K562 (cell line): ENCODE results near the gene YEATS2. TPM values are rescaled to one million over a fixed set of nuclear protein-coding genes. Genes with fewer than 3 reads are reported as not detected.

Experiments
- ATAC-seq: fragments of 200-7000 bp; cut with Tn5 transposase; 3 replicates; pipeline ENCODE4 v1.9.1; 2020; ENCODE audit warnings: moderate library complexity
- BruUV-seq: library from RNA; stranded (reverse); fragments of 400-500 nt; replicated peaks from 2 replicates; lab custom pipeline; 2021; lab: Mats Ljungman, UMichigan
- CTCF ChIA-PET: fragments of 300-600 bp; formaldehyde crosslinking; extraction: SDS; loops from one replicate; lab custom pipeline; 2021; ENCODE audit warnings: low intra/inter-chr PET ratio; lab: Yijun Ruan, JAX
- POLR2A ChIA-PET: fragments of 300-600, 350-650 bp; sonication (Branson Sonifier 250); formaldehyde crosslinking; extraction: SDS; loops from one replicate; lab custom pipeline; 2021; ENCODE audit warnings: antibody characterized with exemption, inconsistent platforms; lab: Yijun Ruan, JAX
- DNase-seq, 4 experiments: peaks; one replicate each; pipeline versions ENCODE4 v3.0.0 to v3.0.0-alpha.2; 2011 to 2018; ENCODE audit warnings: low spot score in 3 of 4, mixed read lengths in 3 of 4; ENCODE audit errors: extremely low read depth in 1 of 4
- FAIRE-seq: peaks from 2 replicates; lab custom pipeline; 2011; peaks lifted over from hg19 to GRCh38; lab: Jason Lieb, UNC
- H2AFZ ChIP-seq: 2 replicates; pipeline ENCODE4 v1.6.0; 2011; ENCODE audit warnings: low read depth, low read length, control low read depth, inconsistent platforms
- H3K27ac ChIP-seq: fragments of 200-600 bp; 3 replicates; pipeline ENCODE4 v1.8.0; 2011; ENCODE audit warnings: low read depth, mild to moderate bottlenecking, control low read depth, inconsistent platforms, low read length, moderate library complexity, mixed read lengths; ENCODE audit errors: extremely low read depth
- H3K27me3 ChIP-seq, 2 experiments: fragments of 300-600 bp in 1 of 2; 2 replicates in 1 of 2; 3 replicates in 1 of 2; pipeline versions ENCODE4 v1.6.0 to v1.8.0; 2011; ENCODE audit warnings: inconsistent platforms in 2 of 2, low read length in 2 of 2, mild to moderate bottlenecking in 1 of 2, mixed read lengths in 1 of 2, moderate library complexity in 1 of 2; ENCODE audit not compliant: control insufficient read depth in 2 of 2, insufficient read depth in 2 of 2
- H3K36me3 ChIP-seq: fragments of 300-600 bp; 3 replicates; pipeline ENCODE4 v1.8.0; 2011; ENCODE audit warnings: mild to moderate bottlenecking, low read length, inconsistent platforms; ENCODE audit not compliant: control insufficient read depth, insufficient read depth
- H3K4me1 ChIP-seq, 2 experiments: fragments of 200-600 bp in 1 of 2; replicated peaks in 1 of 2; 2 replicates in 1 of 2; 3 replicates in 1 of 2; pipeline versions ENCODE4 v1.5.1 to v1.8.0; 2011; ENCODE audit warnings: inconsistent platforms in 2 of 2, low read length in 2 of 2, mild to moderate bottlenecking in 1 of 2, mixed read lengths in 1 of 2, moderate library complexity in 1 of 2; ENCODE audit not compliant: control insufficient read depth in 2 of 2, insufficient read depth in 2 of 2
- H3K4me2 ChIP-seq: 2 replicates; pipeline ENCODE4 v1.6.1; 2011; ENCODE audit warnings: low read length, control low read depth, inconsistent platforms, mixed read lengths; ENCODE audit not compliant: insufficient read depth
- H3K4me3 ChIP-seq: fragments of 200-600 bp; sonication (generic), shearing (Covaris generic); 2 replicates; pipeline ENCODE4 v1.5.1; 2016; ENCODE audit warnings: control low read depth, inconsistent platforms
- H3K79me2 ChIP-seq: fragments of 200-600 bp; 3 replicates; pipeline ENCODE4 v1.8.0; 2011; ENCODE audit warnings: low read length, inconsistent platforms; ENCODE audit not compliant: control insufficient read depth, insufficient read depth
- H3K9ac ChIP-seq, 2 experiments: 2 replicates each; pipeline versions ENCODE4 v1.6.0 to v1.6.1; 2011; ENCODE audit warnings: low read depth in 2 of 2, low read length in 2 of 2, control low read depth in 1 of 2, inconsistent platforms in 1 of 2, mild to moderate bottlenecking in 1 of 2, mixed read lengths in 1 of 2; ENCODE audit not compliant: insufficient read depth in 1 of 2
- H3K9me1 ChIP-seq: one replicate; pipeline ENCODE4 v1.6.0; 2011; ENCODE audit warnings: inconsistent platforms, mild to moderate bottlenecking, low read length, moderate library complexity; ENCODE audit not compliant: control insufficient read depth, insufficient read depth
- H3K9me3 ChIP-seq: replicated peaks from 2 replicates; pipeline ENCODE4 v1.5.1; 2011; ENCODE audit warnings: low read depth, low read length, inconsistent platforms; ENCODE audit not compliant: control insufficient read depth, insufficient read depth
- H4K20me1 ChIP-seq: replicated peaks from 2 replicates; pipeline ENCODE4 v1.6.1; 2011; ENCODE audit warnings: low read length, inconsistent platforms, mixed read lengths; ENCODE audit not compliant: control insufficient read depth, insufficient read depth
- ETS2 ChIP-seq: IDR thresholded peaks from 2 replicates; pipeline ENCODE4 v1.6.1; 2016; ENCODE audit warnings: borderline replicate concordance, missing genetic modification characterization, mild to moderate bottlenecking, moderate library complexity, missing compliant biosample characterization; ENCODE audit not compliant: poor library complexity, severe bottlenecking
- ILF3 ChIP-seq: fragments of 450-650 bp; IDR thresholded peaks from 2 replicates; pipeline ENCODE4 v1.6.1; 2018; ENCODE audit warnings: antibody characterized with exemption, mild to moderate bottlenecking, moderate library complexity, borderline replicate concordance
- TAF9B ChIP-seq: fragments of 450-650 bp; IDR thresholded peaks from 2 replicates; pipeline ENCODE4 v1.6.1; 2018; ENCODE audit warnings: mild to moderate bottlenecking; ENCODE audit not compliant: partially characterized antibody
- ZNF140 ChIP-seq: fragments of 250-450 bp; sonication (Bioruptor Pico); IDR thresholded peaks from 2 replicates; pipeline ENCODE4 v1.8.0; 2021; ENCODE audit warnings: moderate library complexity, mild to moderate bottlenecking, inconsistent platforms
- ZNF232 ChIP-seq: sonication (generic); formaldehyde crosslinking; IDR thresholded peaks from 2 replicates; pipeline ENCODE4 v1.8.0; 2022; ENCODE audit warnings: mild to moderate bottlenecking, missing genetic modification reagents
- ZNF318 ChIP-seq, 2 experiments: fragments of 450-650 bp; IDR thresholded peaks; 2 replicates each; pipeline ENCODE4 v1.6.1; 2016; ENCODE audit warnings: mild to moderate bottlenecking in 2 of 2, borderline replicate concordance in 1 of 2, low read depth in 1 of 2, moderate library complexity in 1 of 2
- WGBS: fragments of 100-300 bp; shearing (Covaris generic); methylation state at CpG from one replicate; pipeline ENCODE4 v1.1.6; 2016; ENCODE audit warnings: low coverage, mixed read lengths; ENCODE audit not compliant: insufficient coverage; ENCODE audit errors: missing lambda C conversion rate; 5-methylcytosine and 5-hydroxymethylcytosine counted together
- in situ Hi-C: fragments of 300-500 bp; cut with MboI; formaldehyde crosslinking; loops from 4 replicates; pipeline ENCODE4 v1.15.0; 2018; ENCODE audit warnings: inconsistent platforms, mixed read lengths
- intact Hi-C: fragments of 100-400 bp; cut with micrococcal nuclease; formaldehyde crosslinking; loops from 2 replicates; pipeline ENCODE4 v1.14.2; 2022
- polyA plus RNA-seq, 8 experiments: library from polyadenylated mRNA; depleted of rRNA in 4 of 8; stranded (reverse) in 5 of 8; unstranded in 3 of 8; fragments of >200 nt; fragmentation: Nextera tagmentation in 2 of 8; fragmentation: Illumina TruSeq in 1 of 8; extraction: Ambion mirVana in 2 of 8; extraction: Trizol in 1 of 8; gene quantifications; 2 replicates each; pipeline versions ENCODE4 v1.2.1 to v1.2.3, GENCODE V29; 2011 to 2014; ENCODE audit warnings: inconsistent platforms in 1 of 8, missing spikeins in 1 of 8
- total RNA-seq, 7 experiments: library from RNA; depleted of rRNA in 6 of 7; stranded (reverse); fragments of >200 nt in 6 of 7; fragmentation: Illumina TruSeq in 2 of 7; extraction: Trizol in 2 of 7; gene quantifications; 2 replicates each; pipeline versions ENCODE4 v1.2.1 to v1.2.3, GENCODE V29; 2011 to 2021; ENCODE audit warnings: low replicate concordance in 1 of 7

Gene YEATS2
- total and polyA plus RNA-seq, 9 of the 15 experiments (the other 6 are each of a cell fraction or from before 2014, with no cell fraction given), result 1.8 to 35.2 (median 19.0) TPM

GRCh38 chr3:183794452-183794851, 96.9 kb downstream of the YEATS2 start:
- CTCF ChIA-PET, result no interaction called here
- DNase-seq (no peak), ATAC-seq (no peak)
- no peak overlapping the region for H2AFZ ChIP-seq
- TF ChIP-seq ILF3, result no peak
- TF ChIP-seq ZNF318 (IDR thresholded peaks at IDR 0.05; ENCODE audit: borderline replicate concordance in 1 of 2, low read depth in 1 of 2), result no peak
- no peak for TF ChIP-seq ZNF232 (CRISPR knock-in tag)
- TF ChIP-seq TAF9B, result no peak
- TF ChIP-seq ZNF140, result no peak
- TF ChIP-seq ETS2 (tag), result no peak
- TF ChIP-seq, all 486 proteins: peak for 0
- BruUV-seq, result no TSS peak
- Histone ChIP-seq H3K9me3 (no peaks in the 10 kb centered on the region), H3K79me2 (no peaks in the 10 kb centered on the region), H3K9me1 (no peaks in the 10 kb centered on the region), H4K20me1 (no peaks in the 10 kb centered on the region), H3K27me3 (no peaks in the 10 kb centered on the region), H3K4me2 (no peak overlapping the region), H3K27ac (no peak overlapping the region), H3K9ac (no peak overlapping the region), H3K4me1 (peaks cover 0 to 6% of the 10 kb centered on the region in 2 experiments; a peak in 4 of 5 replicates), H3K4me3 (no peak overlapping the region), H3K36me3 (peaks cover 63% of the 10 kb centered on the region; the same call in 2 of the 3 replicates)
- in situ Hi-C loops, result no loop called here
- POLR2A ChIA-PET, result no interaction called here
- intact Hi-C loops, result no loop called here
- FAIRE-seq, result no peak
- WGBS, result 90% methylated on average over 4 of the region's 4 CpGs
